Measurements from ENCODE around the gene PGBD5. TPM values are rescaled to one million over a fixed set of nuclear protein-coding genes. Genes with fewer than 3 reads are reported as not detected.
A peak's percentile ranks its signal among the peaks of the same experiment; 100 is the strongest.

PGBD5 gene
- total RNA-seq, 1 donor from 2014 or later: 19.7 TPM

DNA sequence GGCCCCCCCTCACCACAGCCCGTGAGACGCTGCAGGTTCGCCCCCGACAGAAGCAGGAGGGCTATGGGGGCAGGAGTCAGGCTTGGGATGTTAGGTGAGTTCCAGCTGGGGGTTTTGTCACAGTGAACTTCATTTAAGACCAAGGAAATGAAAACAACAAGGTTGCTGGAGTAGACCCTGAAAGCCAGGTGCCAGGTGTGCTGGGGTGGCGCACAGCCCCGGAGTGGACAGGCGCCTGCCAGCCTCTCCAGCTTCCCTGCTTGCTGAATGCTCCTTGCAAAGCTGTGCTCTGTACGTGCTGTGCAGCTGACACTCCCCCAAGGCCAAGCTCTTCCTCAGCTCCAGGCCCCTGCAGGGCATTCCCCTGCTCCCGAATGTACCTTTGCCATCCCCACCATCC lies 102.4 kb downstream of the PGBD5 start:
- TF ChIP-seq CTCF (conservative IDR thresholded peaks at IDR 0.05): no peak
- Mint-ChIP-seq H3K4me3 (no peak overlapping the region), H3K4me1 (no peaks in the 10 kb centered on the region), H3K27me3 (ENCODE audit: low read depth) (no peaks in the 10 kb centered on the region), H3K9me3 (no peaks in the 10 kb centered on the region), H3K27ac (ENCODE audit: unreplicated experiment) (no peak overlapping the region), H3K36me3 (ENCODE audit: low read depth) (peaks cover 3% of the 10 kb centered on the region)
- DNase-seq (ENCODE audit: low read depth, low spot score): no peak

- H3K27me3 Mint-ChIP-seq (ENCODE audit: low read depth): no peaks in the 10 kb centered on the region
- peak overlapping the region; percentile 12 for H3K27ac Mint-ChIP-seq (ENCODE audit: unreplicated experiment)
- no peaks in the 10 kb centered on the region for H3K4me1 Mint-ChIP-seq
- DNase-seq (ENCODE audit: low read depth, low spot score): no peak
- H3K9me3 Mint-ChIP-seq: no peaks in the 10 kb centered on the region
- TF ChIP-seq CTCF (conservative IDR thresholded peaks at IDR 0.05): no peak
- H3K4me3 Mint-ChIP-seq: no peak overlapping the region
- H3K36me3 Mint-ChIP-seq (ENCODE audit: low read depth): peaks cover 3% of the 10 kb centered on the region
These were observed 103.1 kb downstream of the PGBD5 start for GRCh38 chr1:230322967-230323547.

DNA sequence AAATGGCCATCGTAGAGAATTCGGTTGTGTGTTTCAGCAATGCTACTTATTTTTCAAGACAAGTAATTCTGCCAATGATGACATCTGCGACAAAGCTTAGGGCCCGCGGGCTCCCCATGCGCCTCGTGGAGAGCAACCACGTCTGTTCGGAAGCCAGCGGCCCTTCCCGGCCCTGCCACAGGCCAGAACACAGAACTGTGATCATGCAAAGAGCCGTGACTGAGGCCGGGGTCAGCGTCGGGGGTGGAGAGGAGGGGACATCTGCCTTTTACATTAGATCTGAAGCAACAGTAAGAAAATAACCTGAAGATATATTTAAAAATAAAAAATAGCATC lies 103.7 kb downstream of the PGBD5 start:
- peaks cover 3% of the 10 kb centered on the region for H3K36me3 Mint-ChIP-seq (ENCODE audit: low read depth)
- H3K27me3 Mint-ChIP-seq (ENCODE audit: low read depth): no peaks in the 10 kb centered on the region
- no peak for TF ChIP-seq CTCF (conservative IDR thresholded peaks at IDR 0.05)
- H3K4me3 Mint-ChIP-seq: no peak overlapping the region
- no peak overlapping the region for H3K27ac Mint-ChIP-seq (ENCODE audit: unreplicated experiment)
- no peak for DNase-seq (ENCODE audit: low read depth, low spot score)
- H3K4me1 Mint-ChIP-seq: no peaks in the 10 kb centered on the region
- H3K9me3 Mint-ChIP-seq: no peaks in the 10 kb centered on the region

- H3K36me3 Mint-ChIP-seq (ENCODE audit: low read depth): peaks cover 3% of the 10 kb centered on the region
- no peak for DNase-seq (ENCODE audit: low read depth, low spot score)
- H3K4me3 Mint-ChIP-seq: no peak overlapping the region
- H3K27ac Mint-ChIP-seq (ENCODE audit: unreplicated experiment): peak overlapping the region; percentile 84
- H3K9me3 Mint-ChIP-seq: no peaks in the 10 kb centered on the region
- H3K27me3 Mint-ChIP-seq (ENCODE audit: low read depth): no peaks in the 10 kb centered on the region
- no peaks in the 10 kb centered on the region for H3K4me1 Mint-ChIP-seq
- no peak for TF ChIP-seq CTCF (conservative IDR thresholded peaks at IDR 0.05)
These were observed 104.3 kb downstream of the PGBD5 start for GRCh38 chr1:230321741-230322420.

DNA sequence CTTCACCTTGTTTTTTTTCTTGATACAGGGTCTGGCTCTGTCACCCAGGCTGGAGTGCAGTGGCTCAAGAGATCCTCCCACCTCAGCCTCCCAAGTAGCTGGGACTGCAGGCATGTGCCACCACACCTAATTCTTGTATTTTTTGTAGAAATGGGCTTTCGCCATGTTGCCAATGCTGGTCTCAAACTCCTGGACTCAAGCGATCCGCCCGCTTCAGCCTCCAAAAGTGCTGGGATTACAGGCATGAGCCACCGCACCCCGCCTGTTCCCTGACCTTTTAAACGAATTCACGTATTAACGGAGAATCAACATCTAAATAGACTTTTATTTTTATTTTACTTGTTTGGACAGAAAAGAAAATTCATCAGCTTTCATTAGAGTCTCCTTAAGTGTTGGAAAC lies 104.8 kb downstream of the PGBD5 start:
- H3K27me3 Mint-ChIP-seq (ENCODE audit: low read depth): no peaks in the 10 kb centered on the region
- no peaks in the 10 kb centered on the region for H3K4me1 Mint-ChIP-seq
- DNase-seq (ENCODE audit: low read depth, low spot score): no peak
- no peaks in the 10 kb centered on the region for H3K9me3 Mint-ChIP-seq
- no peak overlapping the region for H3K27ac Mint-ChIP-seq (ENCODE audit: unreplicated experiment)
- no peak overlapping the region for H3K4me3 Mint-ChIP-seq
- no peak for TF ChIP-seq CTCF (conservative IDR thresholded peaks at IDR 0.05)
- peaks cover 3% of the 10 kb centered on the region for H3K36me3 Mint-ChIP-seq (ENCODE audit: low read depth)
